Measurements from ENCODE around the gene LCN12.

LCN12 gene

GRCh38 chr9:136951541-136952320 is at the start of gene LCN12:
Gene LCN12, plus strand, starts transcription at chr9:136952273. Its CDS starts 55 bp downstream, at chr9:136952328.
- no peak for DNase-seq (ENCODE audit: low read depth)

- DNase-seq (ENCODE audit: low read depth), result no peak
Observed at GRCh38 chr9:136903041-136903554, 49.0 kb upstream of the LCN12 start.

GRCh38 chr9:136906266-136906665 is 45.8 kb upstream of the LCN12 start:
- DNase-seq (ENCODE audit: low read depth), result no peak

GRCh38 chr9:136907011-136907914 is 44.8 kb upstream of the LCN12 start:
- no peak for DNase-seq (ENCODE audit: low read depth)

DNA sequence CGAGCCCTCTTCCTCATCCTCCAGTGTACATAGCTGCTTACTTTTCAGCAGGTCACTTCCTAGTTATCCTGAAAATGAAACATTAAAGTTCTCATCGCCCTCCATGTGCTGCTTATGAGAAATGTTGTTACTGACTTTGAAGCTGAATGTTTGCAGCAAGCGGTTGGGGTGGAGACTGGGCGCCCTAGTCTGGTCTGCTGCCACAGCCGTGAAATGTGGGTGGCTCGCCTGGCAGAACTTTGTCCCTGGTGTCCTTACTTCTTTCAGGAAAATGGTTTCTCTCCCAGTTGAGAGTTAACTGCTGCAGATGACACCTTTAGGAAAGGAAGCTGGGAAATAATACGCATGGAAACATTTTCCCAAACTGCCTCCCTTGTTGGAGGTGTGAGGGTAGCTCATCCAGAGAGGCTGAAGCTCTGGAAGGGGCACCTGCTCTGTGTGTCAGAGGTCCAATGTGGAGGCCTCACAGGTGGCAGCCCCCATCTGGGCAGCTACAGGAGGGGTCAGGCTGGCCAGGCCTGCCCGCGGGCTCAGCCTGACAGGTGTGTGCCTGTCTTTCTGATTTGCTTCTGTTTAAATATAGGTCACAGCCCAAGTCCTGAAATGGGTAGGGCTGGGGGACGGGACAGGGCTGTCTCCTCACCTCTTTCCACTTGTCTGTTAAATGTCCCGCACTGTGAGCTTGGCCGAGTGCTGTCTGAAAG is 41.7 kb upstream of the LCN12 start:
- no peak for DNase-seq (ENCODE audit: low read depth)

DNA sequence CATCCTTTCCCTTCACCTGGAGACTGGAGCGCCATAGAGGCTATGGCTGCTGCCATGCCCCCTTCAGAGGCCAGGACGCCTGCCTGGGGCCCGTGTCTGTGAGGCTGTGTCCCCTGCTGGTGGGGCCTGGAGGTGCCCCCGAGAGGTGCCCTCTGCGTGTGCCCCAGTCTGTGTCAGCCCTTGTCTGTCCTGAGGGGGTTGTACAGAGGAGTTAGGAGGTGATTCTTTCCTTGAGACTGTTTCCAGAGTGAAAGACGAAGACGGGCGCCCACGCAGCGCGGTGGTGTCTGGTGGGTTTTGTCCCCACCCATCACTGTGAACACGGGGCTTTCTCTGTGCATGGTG is 41.2 kb upstream of the LCN12 start:
- no peak for DNase-seq (ENCODE audit: low read depth)

DNA sequence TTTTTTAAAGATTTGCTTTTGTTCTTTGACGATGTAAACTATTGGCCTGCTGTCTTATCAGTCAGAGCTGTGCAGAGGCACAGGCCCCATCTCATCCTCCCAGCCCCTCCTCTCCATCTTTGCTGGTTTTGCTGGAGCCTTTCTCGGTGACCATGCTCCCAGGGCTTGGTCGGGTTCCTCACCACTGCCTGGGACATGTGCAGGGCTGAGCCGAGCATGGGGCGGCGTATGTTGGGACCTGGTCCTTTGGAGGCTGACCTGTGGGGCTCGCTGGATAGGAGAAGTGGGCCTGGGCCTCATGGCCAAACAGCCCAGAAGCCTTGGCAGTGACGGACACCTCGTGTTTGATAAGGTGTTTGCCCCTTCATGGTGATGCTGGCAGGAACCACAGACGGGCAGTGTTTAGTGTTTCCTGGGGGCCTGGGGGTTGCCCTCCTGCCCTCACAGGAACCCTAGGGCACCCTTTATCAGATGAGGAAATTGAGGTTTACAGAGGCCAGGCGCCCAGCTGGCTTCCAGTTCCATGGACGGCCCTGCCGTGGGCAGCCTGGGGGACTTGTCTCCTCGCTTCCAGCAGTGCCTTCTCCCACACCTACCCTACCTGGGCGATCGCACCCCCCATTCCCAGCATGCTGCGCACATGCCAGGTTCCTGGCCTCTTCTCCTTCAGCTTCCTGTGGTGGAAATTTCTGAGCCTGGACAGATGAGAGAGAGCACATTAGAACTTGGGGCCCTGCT is 38.2 kb upstream of the LCN12 start:
- no peak for DNase-seq (ENCODE audit: low read depth)

GRCh38 chr9:136915632-136916329 is 36.3 kb upstream of the LCN12 start:
- no peak for DNase-seq (ENCODE audit: low read depth)

- no peak for DNase-seq (ENCODE audit: low read depth)
Observed at GRCh38 chr9:136916330-136917184, 35.5 kb upstream of the LCN12 start.

DNA sequence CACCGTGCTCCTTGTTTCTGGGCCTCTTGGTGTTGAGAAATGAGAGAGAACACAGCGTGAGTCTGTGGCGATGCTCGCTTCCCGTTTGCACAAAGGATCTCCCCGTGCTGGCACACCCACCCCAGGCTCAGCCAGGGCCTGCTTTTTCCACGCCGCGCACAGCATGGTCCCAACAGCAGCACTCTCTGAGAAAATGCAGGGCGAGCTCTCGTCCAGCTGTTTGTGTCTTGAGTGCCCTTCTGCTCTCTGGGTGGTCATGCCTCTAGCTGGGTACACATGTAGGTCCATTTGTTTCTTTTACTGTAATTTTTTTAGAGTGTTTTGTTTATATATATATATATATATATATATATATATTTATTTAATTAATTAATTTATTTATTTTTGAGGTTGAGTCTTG is 34.2 kb upstream of the LCN12 start:
- no peak for DNase-seq (ENCODE audit: low read depth)

- no peak for DNase-seq (ENCODE audit: low read depth)
Observed at GRCh38 chr9:136920069-136920468, 32.0 kb upstream of the LCN12 start.

DNA sequence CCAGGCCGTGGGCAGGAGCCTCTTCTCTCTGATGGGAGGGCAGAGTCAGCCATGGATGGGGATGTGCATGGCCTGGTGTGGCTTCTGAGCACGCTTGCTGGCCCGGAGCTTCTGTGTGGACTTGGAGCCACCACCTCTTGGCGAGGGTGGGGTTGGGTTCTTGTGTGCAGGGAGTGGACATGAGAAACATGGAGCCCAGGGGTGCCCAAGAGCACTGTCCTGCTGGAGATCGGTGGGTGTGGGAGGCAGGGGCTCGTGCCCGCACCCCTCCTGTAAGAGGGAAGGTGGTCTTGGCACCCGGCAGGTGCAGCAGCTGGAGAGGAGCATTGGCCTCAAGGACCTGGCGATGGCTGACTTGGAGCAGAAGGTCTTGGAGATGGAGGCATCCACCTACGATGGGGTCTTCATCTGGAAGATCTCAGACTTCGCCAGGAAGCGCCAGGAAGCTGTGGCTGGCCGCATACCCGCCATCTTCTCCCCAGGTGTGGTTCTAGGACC is 31.3 kb upstream of the LCN12 start:
- no peak for DNase-seq (ENCODE audit: low read depth)

GRCh38 chr9:136921307-136921706 is 30.8 kb upstream of the LCN12 start:
- DNase-seq (ENCODE audit: low read depth), result no peak

- no peak for DNase-seq (ENCODE audit: low read depth)
Observed at GRCh38 chr9:136921718-136922117, 30.4 kb upstream of the LCN12 start.

GRCh38 chr9:136922540-136922939 is 29.5 kb upstream of the LCN12 start:
- DNase-seq (ENCODE audit: low read depth), result no peak

GRCh38 chr9:136923881-136924280 is 28.2 kb upstream of the LCN12 start:
- DNase-seq (ENCODE audit: low read depth), result no peak

GRCh38 chr9:136925414-136926153 is 26.5 kb upstream of the LCN12 start:
- no peak for DNase-seq (ENCODE audit: low read depth)

DNA sequence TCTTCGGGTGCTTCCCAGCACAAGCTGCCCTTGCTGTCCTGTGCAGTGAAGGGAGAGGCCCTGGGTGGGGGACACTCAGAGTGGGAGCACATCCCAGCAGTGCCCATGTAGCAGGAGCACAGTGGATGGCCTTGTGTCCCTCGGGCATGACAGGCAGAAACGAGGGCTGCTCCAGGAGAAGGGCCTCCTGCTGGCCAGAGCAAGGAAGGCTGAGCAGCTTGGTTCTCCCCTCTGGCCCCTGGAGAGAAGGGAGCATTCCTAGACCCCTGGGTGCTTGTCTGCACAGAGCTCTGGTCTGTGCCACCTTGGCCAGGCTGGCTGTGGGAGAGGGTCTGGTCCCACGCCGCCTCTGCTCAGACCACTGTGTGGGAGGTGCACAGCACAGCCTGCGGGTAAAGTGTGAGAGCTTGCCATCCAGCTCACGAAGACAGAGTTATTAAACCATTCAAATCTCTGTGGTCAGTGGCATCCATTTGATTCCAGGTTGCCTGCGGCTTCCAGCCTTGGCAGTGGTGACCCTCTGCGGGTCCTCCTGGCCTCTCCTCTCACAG is 25.8 kb upstream of the LCN12 start:
- DNase-seq (ENCODE audit: low read depth), result no peak

DNA sequence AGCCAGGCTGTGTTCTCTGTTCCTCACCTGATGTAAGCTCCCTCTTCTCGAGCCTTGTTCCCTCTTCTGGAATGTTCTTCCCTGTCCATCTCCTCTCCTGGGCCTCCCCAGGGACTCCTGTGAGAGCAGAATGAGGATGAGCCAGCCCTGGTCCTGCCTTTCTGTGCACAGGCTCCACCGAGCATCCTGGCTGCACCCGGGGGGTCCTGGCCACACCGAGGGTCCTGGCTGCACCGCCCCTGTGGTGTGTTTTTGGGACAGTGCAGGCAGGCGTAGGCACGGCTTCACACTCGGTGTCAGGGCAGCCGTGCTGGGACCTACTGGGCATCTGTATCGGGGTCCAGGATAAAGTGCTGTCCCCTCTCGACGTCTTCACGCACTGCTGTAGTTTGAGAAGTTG is 25.3 kb upstream of the LCN12 start:
- DNase-seq (ENCODE audit: low read depth), result no peak

Measured in GM04504 (cell line).